Kidney epithelial cell (primary cell): ENCODE results near the gene GRIK4. TPM values are rescaled to one million over a fixed set of nuclear protein-coding genes. Genes with fewer than 3 reads are reported as not detected.

Source experiments
- DNase-seq: peaks from one replicate; pipeline ENCODE4 v3.0.0-alpha.2; 2010; ENCODE audit warnings: low read depth
- H3K27me3 ChIP-seq: 2 replicates; pipeline ENCODE4 v1.6.0; 2011; ENCODE audit warnings: low read length; ENCODE audit not compliant: control insufficient read depth, insufficient read depth
- H3K36me3 ChIP-seq: 2 replicates; pipeline ENCODE4 v1.5.1; 2011; ENCODE audit warnings: low read length; ENCODE audit not compliant: control insufficient read depth, insufficient read depth
- H3K4me3 ChIP-seq: 2 replicates; pipeline ENCODE4 v1.5.1; 2011; ENCODE audit warnings: low read depth, mild to moderate bottlenecking, control low read depth, low read length
- CTCF ChIP-seq: IDR thresholded peaks from 2 replicates; pipeline ENCODE4 v1.5.1; 2011; ENCODE audit warnings: mild to moderate bottlenecking, moderate library complexity, low read length, control low read depth, inconsistent platforms; ENCODE audit not compliant: insufficient read depth, poor library complexity, severe bottlenecking
- total RNA-seq: library from RNA; depleted of rRNA; stranded (reverse); fragments of >200 nt; gene quantifications from 2 replicates; pipeline ENCODE4 v1.2.3, GENCODE V29; 2015

Gene GRIK4
- total RNA-seq, 1 donor from 2014 or later = 0.17 TPM

GRCh38 chr11:120651396-120651795, 139.8 kb downstream of the GRIK4 start:
- no peak for TF ChIP-seq CTCF
- Histone ChIP-seq H3K27me3 (peaks cover 16% of the 10 kb centered on the region), H3K36me3 (no peaks in the 10 kb centered on the region), H3K4me3 (no peak overlapping the region)
- no peak for DNase-seq

- H3K27me3 ChIP-seq = peaks cover 16% of the 10 kb centered on the region
- no peaks in the 10 kb centered on the region for H3K36me3 ChIP-seq
- no peak overlapping the region for H3K4me3 ChIP-seq
- no peak for DNase-seq
- no peak for TF ChIP-seq CTCF
Observed at GRCh38 chr11:120651836-120652235, 140.3 kb downstream of the GRIK4 start.

- TF ChIP-seq CTCF = no peak
- Histone ChIP-seq H3K36me3 (no peaks in the 10 kb centered on the region), H3K27me3 (peaks cover 8% of the 10 kb centered on the region), H3K4me3 (no peak overlapping the region)
- no peak for DNase-seq
Observed at GRCh38 chr11:120652705-120653335, 141.3 kb downstream of the GRIK4 start.

- no peaks in the 10 kb centered on the region for H3K27me3 ChIP-seq
- no peak for TF ChIP-seq CTCF
- H3K36me3 ChIP-seq = no peaks in the 10 kb centered on the region
- H3K4me3 ChIP-seq = no peak overlapping the region
- DNase-seq = no peak
Observed at GRCh38 chr11:120655589-120655988, 144.0 kb downstream of the GRIK4 start.

GRCh38 chr11:120657306-120658070, 145.9 kb downstream of the GRIK4 start:
- H3K27me3 ChIP-seq = peaks cover 2% of the 10 kb centered on the region
- H3K36me3 ChIP-seq = no peaks in the 10 kb centered on the region
- no peak overlapping the region for H3K4me3 ChIP-seq
- TF ChIP-seq CTCF = no peak
- DNase-seq = no peak
